ENCODE measurements around the gene KLC1.

KLC1 gene

DNA sequence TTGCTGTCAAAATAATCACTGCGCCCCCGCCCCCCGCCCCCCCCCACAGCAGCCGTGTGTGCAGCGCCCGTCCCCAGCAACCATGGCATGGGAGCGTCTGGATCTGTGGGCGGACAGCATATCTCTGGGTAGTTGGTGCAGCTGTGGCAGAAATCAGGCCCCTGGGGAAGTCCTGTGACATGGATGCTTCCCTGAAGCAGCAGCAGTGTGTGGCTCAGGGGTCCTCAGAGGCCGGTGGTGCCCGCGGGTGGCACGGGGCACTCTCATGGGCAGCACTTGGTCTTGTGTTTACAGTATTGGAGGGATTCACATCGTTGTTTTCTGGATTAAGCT is 67.0 kb downstream of the KLC1 start:
- TF ChIP-seq, protein P1, sequence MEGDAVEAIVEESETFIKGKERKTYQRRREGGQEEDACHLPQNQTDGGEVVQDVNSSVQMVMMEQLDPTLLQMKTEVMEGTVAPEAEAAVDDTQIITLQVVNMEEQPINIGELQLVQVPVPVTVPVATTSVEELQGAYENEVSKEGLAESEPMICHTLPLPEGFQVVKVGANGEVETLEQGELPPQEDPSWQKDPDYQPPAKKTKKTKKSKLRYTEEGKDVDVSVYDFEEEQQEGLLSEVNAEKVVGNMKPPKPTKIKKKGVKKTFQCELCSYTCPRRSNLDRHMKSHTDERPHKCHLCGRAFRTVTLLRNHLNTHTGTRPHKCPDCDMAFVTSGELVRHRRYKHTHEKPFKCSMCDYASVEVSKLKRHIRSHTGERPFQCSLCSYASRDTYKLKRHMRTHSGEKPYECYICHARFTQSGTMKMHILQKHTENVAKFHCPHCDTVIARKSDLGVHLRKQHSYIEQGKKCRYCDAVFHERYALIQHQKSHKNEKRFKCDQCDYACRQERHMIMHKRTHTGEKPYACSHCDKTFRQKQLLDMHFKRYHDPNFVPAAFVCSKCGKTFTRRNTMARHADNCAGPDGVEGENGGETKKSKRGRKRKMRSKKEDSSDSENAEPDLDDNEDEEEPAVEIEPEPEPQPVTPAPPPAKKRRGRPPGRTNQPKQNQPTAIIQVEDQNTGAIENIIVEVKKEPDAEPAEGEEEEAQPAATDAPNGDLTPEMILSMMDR (IDR thresholded peaks at IDR 0.05) = no peak

DNA sequence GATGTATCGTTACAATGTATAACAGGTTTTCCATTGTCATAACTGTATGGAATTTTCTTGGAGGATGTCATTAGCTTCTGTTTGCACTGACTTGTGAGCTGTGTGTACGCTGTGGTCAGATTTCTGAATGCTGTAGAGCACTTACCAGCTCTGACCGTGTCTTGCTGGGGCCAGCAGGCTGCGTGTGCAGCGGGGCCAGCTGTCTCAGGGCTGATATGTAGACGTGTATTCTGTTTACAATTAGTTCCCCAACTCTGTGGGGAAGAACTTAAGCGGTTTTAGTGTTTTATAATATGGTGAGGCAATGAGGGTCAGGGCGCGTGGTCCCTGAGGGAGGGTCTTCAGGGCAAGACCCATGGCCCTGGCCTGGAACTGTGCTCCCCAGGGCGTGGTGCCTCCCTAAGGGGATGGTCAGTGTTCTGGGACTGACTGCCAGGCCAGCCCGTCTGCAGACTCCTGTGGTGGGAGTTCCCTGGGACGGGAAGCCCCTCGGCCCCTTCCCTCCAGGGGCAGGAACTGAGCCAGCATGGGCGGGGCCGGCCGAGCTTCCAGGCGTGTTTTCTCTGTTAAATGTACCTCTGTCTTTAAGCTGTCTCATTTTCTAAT is 67.6 kb downstream of the KLC1 start:
- TF ChIP-seq, protein P1 (IDR thresholded peaks at IDR 0.05) = no peak

DNA sequence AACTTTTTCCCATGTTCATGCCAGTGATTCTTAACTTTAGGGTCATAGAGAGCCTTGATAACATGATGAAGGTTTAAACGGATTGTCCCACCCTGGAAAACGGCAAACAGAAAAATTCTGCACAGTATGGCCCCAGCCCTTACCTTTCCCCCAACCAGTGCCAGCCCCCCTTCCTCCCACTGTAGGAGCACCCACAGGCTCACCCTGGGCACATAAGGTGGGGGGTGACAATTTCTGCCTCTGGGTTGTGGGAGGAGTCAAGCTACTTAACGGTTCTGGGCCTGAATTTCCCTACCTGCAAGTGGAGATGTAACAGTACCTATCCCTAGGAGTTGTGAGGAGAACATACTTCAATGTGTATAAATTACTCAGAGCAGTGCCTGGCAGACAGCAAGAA is 68.2 kb downstream of the KLC1 start:
- TF ChIP-seq, protein P1 (IDR thresholded peaks at IDR 0.05) = no peak

DNA sequence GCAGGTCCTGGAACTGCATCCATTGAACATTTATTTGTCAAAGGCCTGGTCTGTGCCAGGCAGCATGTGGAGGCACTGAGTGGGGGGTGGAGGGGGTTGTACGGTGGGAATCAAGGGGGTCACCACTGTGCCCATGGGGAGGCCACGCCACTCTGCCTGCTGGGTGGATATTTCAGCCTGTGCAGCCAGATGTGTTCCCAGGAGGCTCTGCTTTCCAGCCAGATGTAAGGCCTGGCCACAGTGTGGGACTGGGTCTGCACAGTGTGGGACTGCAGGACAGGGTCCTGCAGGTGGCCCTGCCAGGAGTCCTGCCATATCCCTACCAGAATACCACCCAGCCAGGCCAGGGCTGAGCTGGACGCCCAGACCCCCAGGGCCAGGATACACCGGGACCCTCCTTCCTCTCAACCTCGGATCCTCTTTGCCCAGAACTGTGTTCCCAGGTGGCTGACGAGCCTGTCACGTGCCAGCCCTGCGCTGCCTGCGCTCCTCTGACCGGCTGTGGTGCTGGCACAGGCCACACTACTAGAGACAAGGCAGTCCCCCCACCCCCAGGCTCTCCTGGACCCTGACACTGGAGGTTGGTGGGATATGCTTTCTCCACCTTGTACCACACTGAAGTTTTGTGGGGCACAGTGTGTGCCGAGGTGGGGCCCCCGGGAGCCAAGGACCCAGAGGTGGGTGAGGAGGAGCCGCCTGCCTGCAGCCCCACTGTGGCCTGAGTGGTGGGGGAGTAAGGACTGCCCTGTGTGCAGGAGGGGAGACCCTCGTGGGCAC is 68.8 kb downstream of the KLC1 start:
- TF ChIP-seq, protein P1 (IDR thresholded peaks at IDR 0.05) = no peak

DNA sequence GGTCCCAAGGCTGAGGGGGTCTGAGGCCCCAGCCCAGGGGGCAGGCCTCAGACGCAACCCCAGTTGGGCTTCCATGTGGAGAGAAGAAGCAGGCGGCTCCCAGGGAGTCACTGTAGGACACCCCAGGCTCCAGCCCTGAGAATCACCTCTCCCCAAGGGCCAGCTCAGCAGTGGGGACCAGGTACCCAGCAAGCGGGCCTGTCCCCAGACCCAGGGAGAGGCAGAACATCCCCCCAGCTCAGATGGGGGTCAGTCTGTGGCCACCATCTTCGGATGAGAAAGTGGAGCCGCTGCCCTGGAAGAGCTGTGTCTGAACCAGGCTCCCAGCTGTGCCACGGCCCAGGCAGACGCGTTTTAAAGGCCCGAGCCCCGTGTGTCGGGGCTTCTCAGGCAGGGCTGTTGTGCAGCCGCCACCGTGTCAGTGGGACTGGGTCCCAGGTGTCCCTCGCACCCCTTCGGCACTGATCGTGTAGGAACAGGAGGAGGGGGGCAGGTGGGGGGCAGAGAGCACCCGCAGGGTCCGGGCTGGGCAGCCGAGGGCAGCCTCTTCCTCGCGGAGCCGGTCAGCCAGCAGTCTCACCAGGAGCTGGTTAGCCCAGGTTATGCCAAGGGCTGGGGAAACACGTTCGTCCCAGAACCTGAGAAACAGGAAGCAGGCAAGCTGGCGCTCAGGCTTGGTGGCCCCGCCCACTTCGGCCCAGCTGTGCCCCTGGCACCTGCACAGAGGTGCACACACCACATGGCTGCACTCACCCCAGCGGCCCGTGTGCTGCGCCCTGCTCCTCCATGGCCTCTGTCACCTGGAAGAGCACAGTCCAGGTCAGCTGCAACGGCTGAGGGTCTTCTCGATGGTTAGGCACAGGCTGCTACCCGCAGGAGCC is 69.6 kb downstream of the KLC1 start:
- TF ChIP-seq, protein P1 (IDR thresholded peaks at IDR 0.05) = no peak

DNA sequence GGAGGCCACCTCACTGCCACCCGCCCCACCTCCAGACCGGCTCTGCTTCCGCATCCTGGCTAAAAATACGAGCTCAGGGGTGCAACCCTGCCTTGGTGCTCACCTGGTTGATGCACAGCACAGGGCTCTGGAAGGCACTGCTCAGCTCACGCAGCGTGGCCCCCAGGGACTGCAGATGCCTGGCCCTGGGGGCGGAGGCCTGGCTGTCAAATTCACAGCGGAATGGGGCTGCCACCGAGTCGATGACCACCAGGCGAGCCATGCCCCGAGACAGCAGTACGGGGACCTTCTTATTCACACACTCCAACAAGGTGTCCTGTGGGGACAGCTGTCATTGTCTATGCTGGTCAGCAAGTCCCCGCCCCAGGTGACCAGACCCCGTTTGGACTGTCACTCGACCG is 70.2 kb downstream of the KLC1 start:
- TF ChIP-seq, protein P1 (IDR thresholded peaks at IDR 0.05) = no peak

DNA sequence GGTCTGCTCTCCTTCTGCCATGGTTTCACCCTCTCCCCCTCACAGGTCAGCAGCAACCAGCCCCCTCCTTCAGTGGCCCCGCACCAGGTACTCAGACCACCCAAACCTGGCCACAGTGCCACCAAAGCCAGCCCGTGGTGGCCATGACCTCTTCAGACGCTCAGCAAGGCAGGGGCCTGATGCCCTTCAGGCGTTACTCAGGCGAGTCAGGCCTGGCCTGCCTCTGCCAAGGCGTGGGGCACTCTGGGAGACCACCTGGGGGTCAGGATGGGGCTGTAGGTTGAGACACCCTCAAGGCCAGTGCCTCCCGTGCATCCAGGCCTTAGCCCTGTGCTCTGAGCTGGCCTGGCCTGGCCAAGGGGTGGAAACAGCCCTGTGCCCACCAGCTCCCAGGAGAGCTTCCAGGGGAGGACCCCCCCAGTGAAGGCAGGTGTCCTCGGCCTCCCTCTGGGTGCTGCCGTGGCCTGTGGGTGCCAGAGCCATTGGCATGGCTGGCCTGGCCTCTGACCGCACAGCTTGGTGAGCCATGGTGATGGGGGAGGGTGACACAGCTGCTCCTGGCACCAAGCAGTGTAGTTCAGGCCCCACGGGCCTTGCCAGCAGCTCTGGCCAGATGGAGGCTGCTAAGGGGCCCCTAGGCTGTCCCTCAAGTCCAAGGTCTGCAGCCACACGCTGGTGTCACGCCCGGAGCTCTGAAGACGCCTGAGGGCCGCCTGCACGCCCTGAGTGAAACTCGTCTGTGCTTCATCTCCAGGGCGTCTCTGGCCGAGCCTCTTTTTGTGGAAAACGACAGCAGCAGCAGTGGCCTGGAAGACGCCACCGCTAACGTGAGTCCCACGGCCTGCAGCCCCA is 71.1 kb downstream of the KLC1 start:
- TF ChIP-seq, protein P1 (IDR thresholded peaks at IDR 0.05) = no peak

Data from LNCAP (cell line).